Gastroesophageal sphincter (tissue), 3 donors: ENCODE data around the gene TRAM2.

ENCODE experiments used
- EP300 ChIP-seq: sonication (generic); formaldehyde crosslinking; IDR thresholded peaks from one replicate; pipeline ENCODE4 v1.6.1; 2017; ENCODE audit warnings: antibody characterized with exemption, mild to moderate bottlenecking
- POLR2A ChIP-seq, 2 donors: fragments of 450-650 bp; IDR thresholded peaks; one replicate each; pipeline ENCODE4 v1.6.1; 2017; ENCODE audit warnings: antibody characterized with exemption in 2 of 2, mild to moderate bottlenecking in 2 of 2, moderate library complexity in 1 of 2
- POLR2AphosphoS5 ChIP-seq: sonication (generic); formaldehyde crosslinking; IDR thresholded peaks from one replicate; pipeline ENCODE4 v1.6.1; 2017; ENCODE audit warnings: antibody characterized with exemption
- TF ChIP-seq, protein P1 (sequence below), 4 experiments: fragments of 200-600 bp in 2 of 4; fragments of 450-650 bp in 2 of 4; sonication (generic) in 1 of 4; IDR thresholded peaks; one replicate each; pipeline ENCODE4 v1.5.1; 2017 to 2019; ENCODE audit warnings: antibody characterized with exemption in 4 of 4, mild to moderate bottlenecking in 2 of 4, moderate library complexity in 2 of 4

GRCh38 chr6:52483671-52484003 lies 93.2 kb downstream of the TRAM2 start:
- TF ChIP-seq POLR2A (IDR thresholded peaks at IDR 0.05) (no peak), POLR2AphosphoS5 (no peak), EP300 (no peak)
- TF ChIP-seq, protein P1, sequence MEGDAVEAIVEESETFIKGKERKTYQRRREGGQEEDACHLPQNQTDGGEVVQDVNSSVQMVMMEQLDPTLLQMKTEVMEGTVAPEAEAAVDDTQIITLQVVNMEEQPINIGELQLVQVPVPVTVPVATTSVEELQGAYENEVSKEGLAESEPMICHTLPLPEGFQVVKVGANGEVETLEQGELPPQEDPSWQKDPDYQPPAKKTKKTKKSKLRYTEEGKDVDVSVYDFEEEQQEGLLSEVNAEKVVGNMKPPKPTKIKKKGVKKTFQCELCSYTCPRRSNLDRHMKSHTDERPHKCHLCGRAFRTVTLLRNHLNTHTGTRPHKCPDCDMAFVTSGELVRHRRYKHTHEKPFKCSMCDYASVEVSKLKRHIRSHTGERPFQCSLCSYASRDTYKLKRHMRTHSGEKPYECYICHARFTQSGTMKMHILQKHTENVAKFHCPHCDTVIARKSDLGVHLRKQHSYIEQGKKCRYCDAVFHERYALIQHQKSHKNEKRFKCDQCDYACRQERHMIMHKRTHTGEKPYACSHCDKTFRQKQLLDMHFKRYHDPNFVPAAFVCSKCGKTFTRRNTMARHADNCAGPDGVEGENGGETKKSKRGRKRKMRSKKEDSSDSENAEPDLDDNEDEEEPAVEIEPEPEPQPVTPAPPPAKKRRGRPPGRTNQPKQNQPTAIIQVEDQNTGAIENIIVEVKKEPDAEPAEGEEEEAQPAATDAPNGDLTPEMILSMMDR (IDR thresholded peaks at IDR 0.05) = no peak
